Liver (tissue), 9 donors: ENCODE results near the gene SNRPA1. TPM values are rescaled to one million over a fixed set of nuclear protein-coding genes. Genes with fewer than 3 reads are reported as not detected.

Source experiments
- DNase-seq: peaks from one replicate; pipeline ENCODE4 v3.0.0-alpha.2; 2017; ENCODE audit warnings: low spot score
- H3K27ac ChIP-seq, 2 donors: one replicate each; pipeline ENCODE4 v1.7.0; 2013; ENCODE audit warnings: inconsistent platforms in 2 of 2, low read length in 2 of 2, control low read depth in 1 of 2, low read depth in 1 of 2, mild to moderate bottlenecking in 1 of 2
- H3K27me3 ChIP-seq, 4 donors: one replicate each; pipeline versions ENCODE4 v1.6.1 to v1.7.0; 2013; ENCODE audit warnings: low read length in 3 of 4, inconsistent platforms in 1 of 4, mild to moderate bottlenecking in 1 of 4, moderate library complexity in 1 of 4; ENCODE audit not compliant: control insufficient read depth in 4 of 4, insufficient read depth in 4 of 4
- H3K36me3 ChIP-seq, 4 donors: one replicate each; pipeline versions ENCODE4 v1.6.1 to v1.7.0; 2013; ENCODE audit warnings: low read length in 3 of 4, mild to moderate bottlenecking in 3 of 4, low read depth in 1 of 4, moderate library complexity in 1 of 4; ENCODE audit not compliant: control insufficient read depth in 4 of 4, insufficient read depth in 3 of 4
- H3K4me1 ChIP-seq, 4 donors: one replicate each; pipeline versions ENCODE4 v1.6.1 to v1.7.0; 2013; ENCODE audit warnings: low read length in 3 of 4, mild to moderate bottlenecking in 3 of 4, moderate library complexity in 1 of 4; ENCODE audit not compliant: control insufficient read depth in 4 of 4, insufficient read depth in 4 of 4
- H3K4me3 ChIP-seq, 3 donors: one replicate each; pipeline versions ENCODE4 v1.6.1 to v1.7.0; 2013; ENCODE audit warnings: low read length in 3 of 3, control low read depth in 1 of 3, low read depth in 1 of 3, mild to moderate bottlenecking in 1 of 3
- H3K9ac ChIP-seq, 2 donors: one replicate each; pipeline ENCODE4 v1.7.0; 2013; ENCODE audit warnings: low read length in 2 of 2, mild to moderate bottlenecking in 2 of 2, moderate library complexity in 2 of 2, control low read depth in 1 of 2, low read depth in 1 of 2
- H3K9me3 ChIP-seq, 4 donors: one replicate each; pipeline versions ENCODE4 v1.6.1 to v1.7.0; 2013; ENCODE audit warnings: low read length in 3 of 4; ENCODE audit not compliant: control insufficient read depth in 4 of 4
- ATF3 ChIP-seq: IDR thresholded peaks from 2 replicates; pipeline ENCODE4 v1.6.1; 2016; ENCODE audit warnings: antibody characterized with exemption
- CTCF ChIP-seq: fragments of 150-350 bp; IDR thresholded peaks from 2 replicates; pipeline ENCODE4 v1.5.1; 2017; ENCODE audit warnings: improper control_type of control experiment, low read depth, low read length; ENCODE audit not compliant: missing input control
- FOXA1 ChIP-seq: IDR thresholded peaks from 2 replicates; pipeline ENCODE4 v1.6.1; 2016; ENCODE audit warnings: antibody characterized with exemption
- NR2F2 ChIP-seq: IDR thresholded peaks from 2 replicates; pipeline ENCODE4 v1.6.1; 2016; ENCODE audit warnings: antibody characterized with exemption
- RAD21 ChIP-seq, 2 donors: IDR thresholded peaks; 2 replicates each; pipeline ENCODE4 v1.6.1; 2016; ENCODE audit warnings: antibody characterized with exemption in 2 of 2, mild to moderate bottlenecking in 2 of 2
- REST ChIP-seq: IDR thresholded peaks from 2 replicates; pipeline ENCODE4 v1.6.1; 2016; ENCODE audit warnings: antibody characterized with exemption, mild to moderate bottlenecking
- RXRA ChIP-seq, 2 donors: IDR thresholded peaks; 2 replicates each; pipeline ENCODE4 v1.6.1; 2017 to 2018; ENCODE audit warnings: antibody characterized with exemption in 2 of 2, mild to moderate bottlenecking in 1 of 2
- TAF1 ChIP-seq: conservative IDR thresholded peaks from 2 replicates; pipeline ENCODE4 v1.6.1; 2016; ENCODE audit warnings: antibody characterized with exemption, mild to moderate bottlenecking
- YY1 ChIP-seq: IDR thresholded peaks from 2 replicates; pipeline ENCODE4 v1.6.1; 2016; ENCODE audit warnings: antibody characterized with exemption, mild to moderate bottlenecking
- ZBTB33 ChIP-seq: IDR thresholded peaks from 2 replicates; pipeline ENCODE4 v1.6.1; 2016; ENCODE audit warnings: antibody characterized with exemption
- WGBS: extraction: QIAGEN DNeasy Blood & Tissue Kit; methylation state at CpG from one replicate; pipeline ENCODE4 v1.1.7; 2013; 5-methylcytosine and 5-hydroxymethylcytosine counted together
- polyA plus RNA-seq, 2 donors: library from polyadenylated mRNA; stranded (reverse) in 1 of 2; unstranded in 1 of 2; fragments of 200-250 nt in 1 of 2; fragments of >200 nt in 1 of 2; fragmentation: Nextera tagmentation in 1 of 2; extraction: Ambion mirVana in 1 of 2; gene quantifications; one replicate each; pipeline versions ENCODE4 v1.2.1 to v1.2.3, GENCODE V29; 2013 to 2015
- total RNA-seq, 2 donors: library from RNA; depleted of rRNA; stranded (reverse); fragments of >200 nt; gene quantifications; one replicate each; pipeline ENCODE4 v1.2.3, GENCODE V29; 2014
- donor health status: healthy.
- donor health status: healthy.
- donor health status: healthy.
- donor health status: healthy.
- donor health status: healthy.

The SNRPA1 gene
- total and polyA plus RNA-seq, 4 donors = 12.7 to 31.7 (median 18.0) TPM

DNA sequence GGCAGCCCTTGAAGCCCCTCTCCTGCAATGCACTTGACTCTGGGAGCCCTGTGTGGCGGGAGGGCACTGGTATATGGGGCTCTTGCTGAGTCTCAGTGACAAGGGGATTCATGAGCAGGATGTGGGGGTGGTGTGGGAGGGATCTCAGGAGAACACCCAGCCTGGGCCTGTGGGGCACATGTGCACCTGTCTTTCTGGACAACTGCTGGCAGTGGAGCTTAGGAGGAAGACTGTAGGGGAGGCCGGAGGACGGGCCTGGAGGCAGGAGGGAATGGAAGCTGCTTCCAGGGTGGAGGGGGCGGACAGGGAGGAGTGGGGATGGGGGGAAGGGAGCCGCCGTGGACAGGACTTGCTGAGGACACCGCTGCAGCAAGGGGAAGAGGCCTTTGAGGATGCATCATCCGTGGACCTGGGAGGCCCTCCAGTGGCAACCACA is 10.8 kb upstream of the SNRPA1 start:
- TF ChIP-seq RXRA (IDR thresholded peaks at IDR 0.05) = no peak
- no peak for TF ChIP-seq REST
- TF ChIP-seq YY1 = no peak
- no peak for TF ChIP-seq NR2F2
- TF ChIP-seq TAF1 = no peak
- TF ChIP-seq ATF3 = no peak
- TF ChIP-seq RAD21 (IDR thresholded peaks at IDR 0.05) = no peak
- no peak for TF ChIP-seq ZBTB33
- TF ChIP-seq FOXA1 = no peak
- TF ChIP-seq CTCF = no peak
- Histone ChIP-seq H3K9ac (no peak overlapping the region), H3K27me3 (no peaks in the 10 kb centered on the region), H3K27ac (no peak overlapping the region), H3K4me3 (no peak overlapping the region), H3K36me3 (peaks cover 8 to 49% (median 27%) of the 10 kb centered on the region in 4 donors), H3K4me1 (no peaks in the 10 kb centered on the region), H3K9me3 (no peaks in the 10 kb centered on the region)
- WGBS = 84% methylated on average over 8 of the region's 8 CpGs
- DNase-seq = no peak

- no peak overlapping the region for H3K4me3 ChIP-seq
- DNase-seq = no peak
- H3K27ac ChIP-seq = no peak overlapping the region
- 86% methylated on average over 4 of the region's 4 CpGs for WGBS
- TF ChIP-seq FOXA1 (no peak), CTCF (no peak)
- H3K36me3 ChIP-seq = peaks cover 3 to 27% (median 18%) of the 10 kb centered on the region in 4 donors
- no peaks in the 10 kb centered on the region for H3K9me3 ChIP-seq
- H3K4me1 ChIP-seq = no peaks in the 10 kb centered on the region
- H3K27me3 ChIP-seq = no peaks in the 10 kb centered on the region
- no peak overlapping the region for H3K9ac ChIP-seq
Measured at GRCh38 chr15:101303408-101303807, 8.4 kb upstream of the SNRPA1 start.
